H9 (cell line): ENCODE results near the gene FXYD1. TPM values are rescaled to one million over a fixed set of nuclear protein-coding genes. Genes with fewer than 3 reads are reported as not detected.

Experiments
- DNase-seq: peaks from one replicate; pipeline ENCODE4 v3.0.0-alpha.2; 2017
- H2AFZ ChIP-seq: one replicate; pipeline ENCODE4 v1.6.1; 2013; ENCODE audit warnings: mild to moderate bottlenecking, low read length, control low read depth, moderate library complexity
- H2AK5ac ChIP-seq: 2 replicates; pipeline ENCODE4 v1.6.1; 2013; ENCODE audit warnings: low read length, control low read depth, mixed read lengths; ENCODE audit not compliant: insufficient read length
- H2BK120ac ChIP-seq: one replicate; pipeline ENCODE4 v1.6.1; 2013; ENCODE audit warnings: low read depth, mild to moderate bottlenecking, low read length, control low read depth, inconsistent platforms; ENCODE audit not compliant: poor library complexity, severe bottlenecking
- H2BK12ac ChIP-seq: 2 replicates; pipeline ENCODE4 v1.6.1; 2013; ENCODE audit warnings: low read length, control low read depth, mixed read lengths, low read depth; ENCODE audit not compliant: insufficient read length
- H2BK15ac ChIP-seq: 2 replicates; pipeline ENCODE4 v1.6.1; 2013; ENCODE audit warnings: low read depth, low read length, control low read depth
- H2BK20ac ChIP-seq: one replicate; pipeline ENCODE4 v1.6.1; 2013; ENCODE audit warnings: low read depth, mild to moderate bottlenecking, low read length, control low read depth, inconsistent platforms; ENCODE audit not compliant: poor library complexity, severe bottlenecking
- H2BK5ac ChIP-seq: 2 replicates; pipeline ENCODE4 v1.6.1; 2013; ENCODE audit warnings: low read length, control low read depth, mixed read lengths; ENCODE audit not compliant: insufficient read length
- H3K14ac ChIP-seq: 2 replicates; pipeline ENCODE4 v1.6.1; 2013; ENCODE audit warnings: low read length, control low read depth; ENCODE audit not compliant: insufficient read depth
- H3K18ac ChIP-seq: 2 replicates; pipeline ENCODE4 v1.6.1; 2013; ENCODE audit warnings: low read depth, mild to moderate bottlenecking, mixed read lengths, low read length, control low read depth; ENCODE audit not compliant: insufficient read length
- H3K23ac ChIP-seq: 2 replicates; pipeline ENCODE4 v1.6.1; 2013; ENCODE audit warnings: low read length, control low read depth, mixed read lengths, low read depth; ENCODE audit not compliant: insufficient read length
- H3K23me2 ChIP-seq: 2 replicates; pipeline ENCODE4 v1.6.1; 2013; ENCODE audit warnings: low read depth, mild to moderate bottlenecking, mixed read lengths, low read length, control low read depth; ENCODE audit not compliant: insufficient read length, poor library complexity, severe bottlenecking
- H3K27ac ChIP-seq: 2 replicates; pipeline ENCODE4 v1.5.1; 2013; ENCODE audit warnings: low read length, control low read depth, mixed read lengths, low read depth; ENCODE audit not compliant: insufficient read length
- H3K27me3 ChIP-seq: 2 replicates; pipeline ENCODE4 v1.6.1; 2013; ENCODE audit warnings: low read length, control low read depth, inconsistent platforms; ENCODE audit not compliant: insufficient read depth
- H3K4ac ChIP-seq: 2 replicates; pipeline ENCODE4 v1.6.1; 2013; ENCODE audit warnings: low read depth, mild to moderate bottlenecking, control low read depth, inconsistent platforms, low read length, moderate library complexity
- H3K4me1 ChIP-seq: 2 replicates; pipeline ENCODE4 v1.6.1; 2013; ENCODE audit warnings: low read length, control low read depth, inconsistent platforms; ENCODE audit not compliant: insufficient read depth
- H3K4me2 ChIP-seq: 2 replicates; pipeline ENCODE4 v1.6.1; 2013; ENCODE audit warnings: low read length, control low read depth, mixed read lengths; ENCODE audit not compliant: insufficient read length, insufficient read depth
- H3K56ac ChIP-seq: 2 replicates; pipeline ENCODE4 v1.6.1; 2013; ENCODE audit warnings: low read depth, mild to moderate bottlenecking, mixed read lengths, low read length, control low read depth; ENCODE audit not compliant: insufficient read length
- H3K79me1 ChIP-seq: 2 replicates; pipeline ENCODE4 v1.6.1; 2013; ENCODE audit warnings: low read depth, mild to moderate bottlenecking, moderate library complexity, low read length, control low read depth, inconsistent platforms; ENCODE audit not compliant: insufficient read depth, poor library complexity, severe bottlenecking
- H3K79me2 ChIP-seq: 2 replicates; pipeline ENCODE4 v1.6.1; 2013; ENCODE audit warnings: low read length, control low read depth, inconsistent platforms; ENCODE audit not compliant: insufficient read depth
- H3K9ac ChIP-seq: 2 replicates; pipeline ENCODE4 v1.6.1; 2013; ENCODE audit warnings: low read length, control low read depth, mixed read lengths; ENCODE audit not compliant: insufficient read length; ENCODE audit errors: extremely low read depth
- H3K9me3 ChIP-seq: one replicate; pipeline ENCODE4 v1.6.1; 2013; ENCODE audit warnings: low read depth, low read length, inconsistent platforms; ENCODE audit not compliant: control insufficient read depth
- H3T11ph ChIP-seq: one replicate; pipeline ENCODE4 v1.6.1; 2013; ENCODE audit warnings: mild to moderate bottlenecking, low read length, control low read depth, inconsistent platforms
- H4K20me1 ChIP-seq: one replicate; pipeline ENCODE4 v1.6.1; 2013; ENCODE audit not compliant: control insufficient read depth, insufficient read length, insufficient read depth
- H4K5ac ChIP-seq: 2 replicates; pipeline ENCODE4 v1.6.1; 2013; ENCODE audit warnings: low read depth, mild to moderate bottlenecking, mixed read lengths, low read length, control low read depth; ENCODE audit not compliant: insufficient read length
- H4K8ac ChIP-seq: replicated peaks from 2 replicates; pipeline ENCODE4 v1.6.1; 2013; ENCODE audit warnings: low read length, control low read depth, mixed read lengths, low read depth; ENCODE audit not compliant: insufficient read length
- H4K91ac ChIP-seq: 2 replicates; pipeline ENCODE4 v1.6.1; 2013; ENCODE audit warnings: low read depth, mild to moderate bottlenecking, moderate library complexity, mixed read lengths, low read length, control low read depth; ENCODE audit not compliant: insufficient read length
- H3K27ac Mint-ChIP-seq, 3 experiments: 2 replicates in 2 of 3; 3 replicates in 1 of 3; pipeline ENCODE4 v1.8.0; 2020 to 2021; ENCODE audit warnings: mixed read lengths in 3 of 3, mild to moderate bottlenecking in 1 of 3, moderate library complexity in 1 of 3
- H3K27me3 Mint-ChIP-seq: 2 replicates; pipeline ENCODE4 v1.8.0; 2021; ENCODE audit warnings: low read depth, mild to moderate bottlenecking, moderate library complexity, mixed read lengths
- H3K36me3 Mint-ChIP-seq, 3 experiments: 2 replicates in 2 of 3; 3 replicates in 1 of 3; pipeline ENCODE4 v1.8.0; 2020 to 2021; ENCODE audit warnings: low read depth in 3 of 3, mixed read lengths in 3 of 3; ENCODE audit not compliant: insufficient read depth in 1 of 3
- H3K4me1 Mint-ChIP-seq, 2 experiments: 2 replicates each; pipeline ENCODE4 v1.8.0; 2020; ENCODE audit warnings: mixed read lengths in 2 of 2
- H3K4me3 Mint-ChIP-seq, 2 experiments: 2 replicates in 1 of 2; 3 replicates in 1 of 2; pipeline ENCODE4 v1.8.0; 2020 to 2021; ENCODE audit warnings: mild to moderate bottlenecking in 2 of 2, mixed read lengths in 2 of 2, moderate library complexity in 1 of 2
- H3K9me3 Mint-ChIP-seq, 2 experiments: 2 replicates in 1 of 2; 3 replicates in 1 of 2; pipeline ENCODE4 v1.8.0; 2020; ENCODE audit warnings: mild to moderate bottlenecking in 2 of 2, mixed read lengths in 2 of 2, moderate library complexity in 1 of 2
- WGBS: extraction: QIAGEN DNeasy Blood & Tissue Kit; methylation state at CpG from one replicate; pipeline ENCODE4 v1.1.7; 2013; ENCODE audit warnings: missing lambda C conversion rate, low lambda C conversion rate, mixed read lengths; ENCODE audit not compliant: insufficient read length; ENCODE audit errors: extremely low coverage; 5-methylcytosine and 5-hydroxymethylcytosine counted together
- total RNA-seq: library from RNA; stranded (reverse); gene quantifications from 2 replicates; pipeline ENCODE4 v1.2.1, GENCODE V29; 2021
- TF ChIP-seq, protein P1 (sequence below): fragments of 200-600 bp; sonication (generic); conservative IDR thresholded peaks from 3 replicates; pipeline ENCODE4 v1.8.0; 2021; ENCODE audit warnings: antibody characterized with exemption, mild to moderate bottlenecking

The FXYD1 gene
- total RNA-seq, 1 experiment from 2014 or later, result 7.7 TPM

DNA sequence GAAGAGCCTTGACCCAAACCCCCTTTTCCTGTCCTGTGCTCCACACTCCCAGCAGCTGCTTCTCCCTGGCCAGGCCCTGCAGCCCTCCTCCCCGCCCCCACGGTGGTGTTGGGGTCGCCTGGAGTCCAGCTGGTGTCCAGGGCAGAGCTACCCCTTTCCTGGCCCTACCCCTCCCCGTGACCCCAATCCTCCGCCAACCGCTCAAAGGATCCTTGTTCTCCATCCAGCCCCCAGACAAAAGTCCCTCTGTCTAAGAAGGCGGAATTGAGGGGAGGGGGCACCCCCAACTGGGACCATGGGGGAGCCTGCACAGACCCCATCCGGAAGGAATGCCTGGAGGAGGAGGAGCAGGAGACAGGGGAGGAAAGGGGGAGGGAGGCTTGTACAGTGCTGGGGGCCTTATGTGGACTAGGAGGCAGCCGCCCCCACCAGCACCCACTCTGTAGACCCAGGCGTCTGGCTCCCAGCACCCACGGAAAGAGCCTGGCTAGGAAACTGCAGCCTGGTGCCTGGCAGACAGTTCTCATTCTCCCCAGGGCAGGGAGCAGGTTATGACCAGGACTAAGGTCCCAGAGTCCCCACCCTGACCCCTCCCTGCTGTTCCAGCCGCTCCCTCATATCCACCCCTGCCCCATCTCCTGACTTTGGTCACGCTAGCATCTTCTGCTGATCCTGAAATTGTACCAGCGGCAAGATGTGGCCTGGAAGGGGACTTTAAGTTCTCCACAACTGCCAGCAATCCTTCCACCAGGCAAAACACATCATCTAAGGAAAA lies 23.3 kb upstream of the FXYD1 start, which contains the start of gene FXYD3:
TSS of gene FXYD3 (plus strand) at position 647 of the 775 bp plus-strand sequence. CDS start 3,554 bp downstream, outside the sequence.
- H3T11ph ChIP-seq, result no peak within 1 kb of the TSS
- H3K79me2 ChIP-seq, result no peaks in the 10 kb centered on the region
- no peak within 1 kb of the TSS for H2BK5ac ChIP-seq
- peaks cover 10% of the 10 kb centered on the region for H3K27me3 Mint-ChIP-seq
- no peaks in the 10 kb centered on the region for H3K9me3 ChIP-seq
- no peaks in the 10 kb centered on the region for H3K27me3 ChIP-seq
- H2BK15ac ChIP-seq, result no peak within 1 kb of the TSS
- no CpG with 5 or more reads among the region's 14 CpGs for WGBS
- no peak within 1 kb of the TSS; a peak in 2 of 7 replicates for H3K27ac Mint-ChIP-seq
- no peak for DNase-seq
- H3K4me1 ChIP-seq, result no peaks in the 10 kb centered on the region
- H3K23ac ChIP-seq, result no peak within 1 kb of the TSS
- no peak within 1 kb of the TSS for H2AK5ac ChIP-seq
- H3K4me3 Mint-ChIP-seq, result peak within 1 kb of the TSS; percentile 62 to 74
- H3K4me2 ChIP-seq, result peak within 1 kb of the TSS; percentile 25
- no peaks in the 10 kb centered on the region for H4K20me1 ChIP-seq
- H3K27ac ChIP-seq, result no peak within 1 kb of the TSS
- H3K56ac ChIP-seq, result no peak within 1 kb of the TSS
- H2AFZ ChIP-seq, result no peak within 1 kb of the TSS
- H4K8ac ChIP-seq, result no peak within 1 kb of the TSS
- no peak within 1 kb of the TSS for H2BK12ac ChIP-seq
- no peaks in the 10 kb centered on the region for H3K9me3 Mint-ChIP-seq
- no peak within 1 kb of the TSS for H3K18ac ChIP-seq
- H3K79me1 ChIP-seq, result no peaks in the 10 kb centered on the region
- H3K9ac ChIP-seq, result no peak within 1 kb of the TSS
- no peak within 1 kb of the TSS for H3K4ac ChIP-seq
- H3K36me3 Mint-ChIP-seq, result no peaks in the 10 kb centered on the region; a peak in 1 of 7 replicates
- H2BK120ac ChIP-seq, result no peak within 1 kb of the TSS
- no peak within 1 kb of the TSS for H3K14ac ChIP-seq
- H3K23me2 ChIP-seq, result no peaks in the 10 kb centered on the region
- H2BK20ac ChIP-seq, result no peak within 1 kb of the TSS
- no peak within 1 kb of the TSS for H4K91ac ChIP-seq
- peaks cover 38 to 55% of the 10 kb centered on the region in 2 experiments for H3K4me1 Mint-ChIP-seq
- TF ChIP-seq, protein P1, sequence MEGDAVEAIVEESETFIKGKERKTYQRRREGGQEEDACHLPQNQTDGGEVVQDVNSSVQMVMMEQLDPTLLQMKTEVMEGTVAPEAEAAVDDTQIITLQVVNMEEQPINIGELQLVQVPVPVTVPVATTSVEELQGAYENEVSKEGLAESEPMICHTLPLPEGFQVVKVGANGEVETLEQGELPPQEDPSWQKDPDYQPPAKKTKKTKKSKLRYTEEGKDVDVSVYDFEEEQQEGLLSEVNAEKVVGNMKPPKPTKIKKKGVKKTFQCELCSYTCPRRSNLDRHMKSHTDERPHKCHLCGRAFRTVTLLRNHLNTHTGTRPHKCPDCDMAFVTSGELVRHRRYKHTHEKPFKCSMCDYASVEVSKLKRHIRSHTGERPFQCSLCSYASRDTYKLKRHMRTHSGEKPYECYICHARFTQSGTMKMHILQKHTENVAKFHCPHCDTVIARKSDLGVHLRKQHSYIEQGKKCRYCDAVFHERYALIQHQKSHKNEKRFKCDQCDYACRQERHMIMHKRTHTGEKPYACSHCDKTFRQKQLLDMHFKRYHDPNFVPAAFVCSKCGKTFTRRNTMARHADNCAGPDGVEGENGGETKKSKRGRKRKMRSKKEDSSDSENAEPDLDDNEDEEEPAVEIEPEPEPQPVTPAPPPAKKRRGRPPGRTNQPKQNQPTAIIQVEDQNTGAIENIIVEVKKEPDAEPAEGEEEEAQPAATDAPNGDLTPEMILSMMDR, result no peak
- no peak within 1 kb of the TSS for H4K5ac ChIP-seq
